ENCODE results near the gene NCAM1. TPM values are rescaled to one million over a fixed set of nuclear protein-coding genes. Genes with fewer than 3 reads are reported as not detected.

The NCAM1 gene
- total RNA-seq, 6 donors from 2014 or later: 1.4 to 15.3 (median 2.5) TPM

DNA sequence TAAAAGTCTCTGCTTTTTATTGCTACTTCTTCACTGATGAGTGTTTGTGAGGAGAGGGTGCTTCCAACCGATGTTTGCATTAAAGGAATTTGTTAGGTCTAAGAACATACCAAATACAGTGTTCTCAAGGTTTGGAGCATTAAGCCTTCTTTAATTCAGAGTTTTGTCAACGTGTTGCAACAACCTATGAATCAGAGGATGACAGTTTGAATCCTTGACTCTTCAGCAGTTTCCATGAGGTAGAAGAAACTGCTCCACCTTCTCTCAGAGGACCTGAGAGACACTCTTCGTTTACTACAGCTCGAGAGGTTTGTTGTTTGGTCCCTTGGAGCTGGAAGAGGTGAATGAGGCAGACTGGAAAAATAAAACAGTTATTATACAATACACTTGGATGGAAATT, 55.7 kb downstream of the NCAM1 start:
- peak in 1 of 2 donors; percentile 32 for ATAC-seq (ENCODE audit: low FRiP score in 2 of 2)
- WGBS, 2 donors: 62 to 68% methylated on average over 4 of the region's 4 CpGs
- H3K36me3 ChIP-seq: no peaks in the 10 kb centered on the region
- H3K27ac ChIP-seq: no peak overlapping the region
- no peak for TF ChIP-seq CTCF (IDR thresholded peaks at IDR 0.05)
- no peak for TF ChIP-seq POLR2A (IDR thresholded peaks at IDR 0.05)
- TF ChIP-seq EP300 (IDR thresholded peaks at IDR 0.05): no peak
- TF ChIP-seq POLR2AphosphoS5 (IDR thresholded peaks at IDR 0.05): no peak
- DNase-seq: no peak
- H3K4me1 ChIP-seq: peaks cover 0 to 3% (median 0%) of the 10 kb centered on the region in 4 donors
- no peaks in the 10 kb centered on the region for H3K27me3 ChIP-seq
- H3K9me3 ChIP-seq: no peaks in the 10 kb centered on the region
- no peak overlapping the region for H3K4me3 ChIP-seq

GRCh38 chr11:113018913-113019312, 57.7 kb downstream of the NCAM1 start:
- Histone ChIP-seq H3K36me3 (no peaks in the 10 kb centered on the region), H3K4me1 (peaks cover 0 to 3% (median 0%) of the 10 kb centered on the region in 4 donors), H3K9me3 (no peaks in the 10 kb centered on the region), H3K27ac (no peak overlapping the region), H3K4me3 (no peak overlapping the region), H3K27me3 (no peaks in the 10 kb centered on the region)
- DNase-seq (no peak), ATAC-seq (ENCODE audit: low FRiP score in 2 of 2) (no peak)
- no peak for TF ChIP-seq POLR2A (IDR thresholded peaks at IDR 0.05)
- TF ChIP-seq EP300 (IDR thresholded peaks at IDR 0.05): no peak
- no peak for TF ChIP-seq CTCF (IDR thresholded peaks at IDR 0.05)
- TF ChIP-seq POLR2AphosphoS5 (IDR thresholded peaks at IDR 0.05): no peak
- 81% methylated on average over 5 of the region's 5 CpGs for WGBS, 2 donors

GRCh38 chr11:113019711-113020110, 58.5 kb downstream of the NCAM1 start:
- whole genome bisulfite sequencing, 2 donors: 64 to 73% methylated on average over 4 of the region's 4 CpGs
- Histone ChIP-seq H3K4me1 (peaks cover 0 to under 1% (median 0%) of the 10 kb centered on the region in 4 donors), H3K36me3 (no peaks in the 10 kb centered on the region), H3K4me3 (no peak overlapping the region), H3K27ac (no peak overlapping the region), H3K9me3 (no peaks in the 10 kb centered on the region), H3K27me3 (no peaks in the 10 kb centered on the region)
- TF ChIP-seq POLR2A (IDR thresholded peaks at IDR 0.05) (no peak), POLR2AphosphoS5 (IDR thresholded peaks at IDR 0.05) (no peak), EP300 (IDR thresholded peaks at IDR 0.05) (no peak), CTCF (IDR thresholded peaks at IDR 0.05) (no peak)
- no peak for ATAC-seq (ENCODE audit: low FRiP score in 2 of 2)
- no peak for DNase-seq

DNA sequence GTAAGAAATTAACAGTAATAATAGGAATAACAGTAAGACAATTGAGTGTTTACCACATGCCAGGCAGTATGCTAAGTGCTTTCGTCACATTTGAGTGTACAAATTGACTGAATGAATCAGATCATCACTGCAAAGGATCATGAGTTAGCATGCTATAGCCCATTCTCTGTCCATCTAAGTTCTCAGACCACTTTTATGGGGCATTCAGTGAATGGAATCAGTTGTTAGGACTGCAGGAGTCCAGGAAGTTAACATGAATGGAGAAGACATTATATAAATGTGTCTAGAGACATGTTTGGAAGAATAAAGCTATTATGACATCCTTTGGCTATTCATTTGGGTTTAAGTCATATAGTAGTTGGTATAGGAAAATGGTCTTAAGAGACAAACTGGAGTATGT, 59.9 kb downstream of the NCAM1 start:
- ATAC-seq (ENCODE audit: low FRiP score in 2 of 2): no peak
- no peaks in the 10 kb centered on the region for H3K36me3 ChIP-seq

More for the DNA sequence above, 59.9 kb downstream of the NCAM1 start:
- H3K9me3 ChIP-seq: no peaks in the 10 kb centered on the region
- no peak for TF ChIP-seq POLR2AphosphoS5 (IDR thresholded peaks at IDR 0.05)
- no peak for TF ChIP-seq EP300 (IDR thresholded peaks at IDR 0.05)
- TF ChIP-seq CTCF (IDR thresholded peaks at IDR 0.05): no peak
- no peak for TF ChIP-seq POLR2A (IDR thresholded peaks at IDR 0.05)
- WGBS, 2 donors: 77 to 89% methylated on average over 1 of the region's 1 CpG
- no peak for DNase-seq
- no peaks in the 10 kb centered on the region for H3K4me1 ChIP-seq
- H3K27ac ChIP-seq: no peak overlapping the region
- H3K27me3 ChIP-seq: no peaks in the 10 kb centered on the region
- H3K4me3 ChIP-seq: no peak overlapping the region

Measured in upper lobe of left lung (tissue), 6 donors.